DMS79 treated with DMSO at 0.1 percent for 48 hours (cell line): Measurements from ENCODE around the gene NSUN4.
"Not testable (repeated sequence)": the region's sequence is repeated elsewhere in the genome, so short reads cannot be mapped to it uniquely, and the experiment has no call there.

ENCODE experiments used
- DNase-seq: peaks from one replicate; lab custom pipeline; 2025; lab: John Stamatoyannopoulos, UW

Gene NSUN4

DNA sequence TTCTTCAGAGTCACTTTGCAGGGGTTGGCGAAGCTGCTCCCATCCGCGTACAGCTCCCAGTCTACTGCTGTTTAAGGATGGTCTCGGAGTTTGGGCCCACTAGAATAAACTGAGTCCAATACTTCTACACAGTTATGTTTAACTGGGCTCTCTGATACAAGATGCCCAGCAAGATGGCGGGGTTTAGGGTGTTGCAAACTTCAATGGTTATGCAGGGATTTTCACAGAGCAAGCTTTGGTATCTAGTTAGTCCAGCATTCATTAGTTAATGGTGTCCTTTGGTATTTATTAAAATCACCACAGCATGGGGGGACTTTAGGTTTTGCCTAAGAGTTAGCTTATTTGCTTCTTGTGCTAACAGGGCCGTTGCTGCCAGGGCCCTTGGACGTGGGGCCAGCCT is 12.4 kb upstream of the NSUN4 start:
- DNase-seq = not testable (repeated sequence)

DNA sequence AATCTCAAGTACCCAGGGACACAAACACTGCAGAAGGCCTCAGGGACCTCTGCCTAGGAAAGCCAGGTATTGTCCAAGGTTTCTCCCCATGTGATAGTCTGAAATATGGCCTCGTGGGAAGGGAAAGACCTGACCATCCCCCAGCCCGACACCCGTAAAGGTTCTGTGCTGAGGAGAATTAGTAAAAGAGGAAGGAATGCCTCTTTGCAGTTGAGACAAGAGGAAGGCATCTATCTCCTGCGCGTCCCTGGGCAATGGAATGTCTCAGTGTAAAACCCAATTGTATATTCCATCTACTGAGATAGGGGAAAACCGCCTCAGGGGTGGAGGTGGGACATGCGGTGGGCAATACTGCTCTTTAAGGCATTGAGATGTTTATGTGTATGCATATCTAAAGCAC is 10.8 kb upstream of the NSUN4 start:
- not testable (repeated sequence) for DNase-seq

DNA sequence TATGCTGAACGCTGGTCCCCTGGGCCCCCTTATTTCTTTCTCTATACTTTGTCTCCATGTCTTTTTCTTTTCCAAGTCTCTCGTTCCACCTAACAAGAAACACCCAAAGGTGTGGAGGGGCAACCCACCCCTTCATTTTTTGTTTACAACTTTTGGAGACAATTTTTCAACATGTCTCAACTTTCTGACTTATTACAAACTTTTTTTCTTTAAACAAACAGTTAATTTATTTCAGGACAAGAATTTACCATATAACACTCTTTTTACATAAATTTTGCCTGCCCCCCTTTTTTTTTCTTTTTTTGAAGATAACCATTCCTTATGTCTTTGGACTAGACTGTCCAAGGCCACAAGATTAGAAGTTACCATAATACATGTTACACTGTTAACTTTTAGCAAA is 10.2 kb upstream of the NSUN4 start:
- not testable (repeated sequence) for DNase-seq

DNA sequence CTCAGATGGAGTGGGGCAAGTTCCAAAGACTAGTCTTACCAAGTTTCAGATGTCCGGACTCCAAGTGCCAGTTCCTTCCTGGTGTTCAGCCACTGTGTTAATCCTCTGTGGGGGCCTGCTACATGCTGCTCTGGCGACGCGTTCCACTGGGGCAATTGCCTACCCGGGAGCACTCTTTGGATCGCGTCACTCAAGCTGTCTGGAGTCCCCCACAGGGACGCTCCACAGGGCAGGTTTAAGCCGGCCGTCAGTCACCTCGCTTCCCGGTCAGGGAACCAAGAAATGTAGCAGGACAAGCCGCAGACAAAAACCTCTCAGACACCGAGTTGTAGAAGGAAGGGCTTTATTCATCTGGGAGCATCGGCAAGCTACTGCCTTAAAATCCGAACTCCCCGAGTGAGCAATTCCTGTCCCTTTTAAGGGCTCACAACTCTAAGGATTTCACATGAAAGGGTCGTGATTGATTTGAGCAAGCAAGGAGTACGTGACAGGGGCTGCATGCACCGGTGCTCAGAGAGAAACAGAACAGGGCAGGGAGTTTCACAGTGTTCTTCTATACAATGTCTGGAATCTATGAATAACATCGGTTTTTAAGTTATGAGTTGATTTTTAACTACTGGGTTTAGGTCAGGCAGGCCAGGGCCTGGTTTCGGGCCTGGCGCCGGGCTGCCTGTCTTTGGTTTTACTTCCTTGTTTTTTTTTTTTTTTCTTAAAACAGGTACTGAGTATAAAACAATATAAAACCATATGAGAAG is 8.6 kb upstream of the NSUN4 start:
- not testable (repeated sequence) for DNase-seq

DNA sequence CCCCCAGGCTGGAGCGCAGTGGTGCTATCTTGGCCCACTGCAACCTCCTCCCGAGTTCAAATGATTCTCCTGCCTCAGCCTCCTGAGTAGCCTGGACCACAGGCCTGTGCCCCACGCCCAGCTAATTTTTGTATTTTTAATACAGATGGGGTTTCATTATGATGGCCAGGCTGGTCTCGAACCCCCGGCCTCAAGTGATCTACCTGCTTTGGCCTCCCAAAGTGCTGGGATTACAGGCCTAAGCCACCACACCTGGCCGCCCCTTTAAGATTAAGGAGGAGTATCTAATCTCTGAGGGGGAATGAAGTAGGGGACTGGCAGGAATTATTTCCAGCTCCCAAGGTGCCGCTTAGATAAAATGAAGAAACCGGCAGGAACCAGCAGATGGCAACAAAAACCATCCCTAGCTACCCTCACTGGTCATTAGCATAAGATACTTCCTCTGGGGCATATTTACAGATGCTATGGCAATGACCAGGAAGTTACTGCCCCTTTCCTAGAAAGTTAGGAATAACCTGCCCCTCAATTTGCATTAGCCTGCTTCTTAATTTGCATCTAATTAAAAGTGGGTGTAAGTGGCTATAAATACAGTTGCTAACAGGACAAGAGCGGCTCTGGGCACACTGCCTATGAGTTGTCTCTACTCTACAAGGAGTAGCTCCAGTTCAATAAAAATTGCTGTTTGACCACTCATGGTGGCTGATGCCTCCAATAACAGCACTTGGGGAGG is 7.1 kb upstream of the NSUN4 start:
- DNase-seq = no peak

DNA sequence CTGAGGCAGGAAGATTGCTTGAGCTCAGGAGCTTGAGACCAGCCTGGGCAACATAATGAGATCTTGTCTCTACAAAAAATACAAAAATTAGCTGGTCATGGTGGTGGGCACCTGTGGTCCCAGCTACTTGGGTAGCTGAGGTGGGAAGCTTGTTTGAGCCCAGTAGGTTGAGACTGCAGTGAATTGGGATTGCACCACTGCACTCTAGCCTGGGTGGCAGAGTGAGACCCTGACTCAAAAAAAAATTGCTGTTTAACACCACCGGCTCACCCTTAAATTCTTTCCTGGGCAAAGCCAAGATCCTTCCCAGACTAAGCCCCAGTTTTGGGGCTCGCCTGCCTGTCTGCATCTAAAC is 6.6 kb upstream of the NSUN4 start:
- no peak for DNase-seq

DNA sequence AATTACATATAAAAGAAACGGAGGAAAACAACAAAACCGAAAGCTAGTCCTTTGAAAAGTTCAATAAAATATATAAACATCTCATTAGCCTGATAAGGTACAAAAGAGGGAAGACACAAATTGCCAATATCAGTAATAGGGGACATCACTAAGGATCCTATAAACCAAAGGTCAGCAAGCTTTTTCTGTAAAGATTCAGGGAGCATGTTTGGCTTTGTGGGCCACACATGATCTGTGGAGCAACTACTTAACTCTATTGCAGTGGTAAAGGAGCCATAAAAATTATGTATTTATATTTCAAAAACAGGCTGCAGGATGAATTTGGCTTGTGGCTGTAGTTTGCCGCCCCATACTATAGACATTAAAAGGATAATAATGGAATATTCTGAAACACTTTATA is 5.5 kb upstream of the NSUN4 start:
- DNase-seq = no peak

DNA sequence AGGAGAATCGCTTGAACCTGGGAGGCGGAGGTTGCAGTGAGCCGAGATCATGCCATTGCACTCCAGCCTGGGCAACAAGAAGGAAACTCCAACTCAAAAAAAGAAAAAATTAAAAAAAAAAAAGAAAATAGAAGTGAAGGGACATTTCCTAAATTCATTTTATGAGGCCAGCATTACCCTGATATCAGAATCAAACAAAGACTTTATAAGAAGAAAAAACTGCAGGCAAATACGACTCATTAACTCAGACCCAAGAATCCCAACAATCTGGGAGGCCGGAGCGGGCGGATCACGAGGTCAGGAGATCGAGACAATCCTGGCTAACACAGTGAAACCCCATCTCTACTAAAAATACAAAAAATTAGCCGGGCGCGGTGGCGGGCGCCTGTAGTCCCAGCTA is 3.2 kb upstream of the NSUN4 start:
- not testable (repeated sequence) for DNase-seq

DNA sequence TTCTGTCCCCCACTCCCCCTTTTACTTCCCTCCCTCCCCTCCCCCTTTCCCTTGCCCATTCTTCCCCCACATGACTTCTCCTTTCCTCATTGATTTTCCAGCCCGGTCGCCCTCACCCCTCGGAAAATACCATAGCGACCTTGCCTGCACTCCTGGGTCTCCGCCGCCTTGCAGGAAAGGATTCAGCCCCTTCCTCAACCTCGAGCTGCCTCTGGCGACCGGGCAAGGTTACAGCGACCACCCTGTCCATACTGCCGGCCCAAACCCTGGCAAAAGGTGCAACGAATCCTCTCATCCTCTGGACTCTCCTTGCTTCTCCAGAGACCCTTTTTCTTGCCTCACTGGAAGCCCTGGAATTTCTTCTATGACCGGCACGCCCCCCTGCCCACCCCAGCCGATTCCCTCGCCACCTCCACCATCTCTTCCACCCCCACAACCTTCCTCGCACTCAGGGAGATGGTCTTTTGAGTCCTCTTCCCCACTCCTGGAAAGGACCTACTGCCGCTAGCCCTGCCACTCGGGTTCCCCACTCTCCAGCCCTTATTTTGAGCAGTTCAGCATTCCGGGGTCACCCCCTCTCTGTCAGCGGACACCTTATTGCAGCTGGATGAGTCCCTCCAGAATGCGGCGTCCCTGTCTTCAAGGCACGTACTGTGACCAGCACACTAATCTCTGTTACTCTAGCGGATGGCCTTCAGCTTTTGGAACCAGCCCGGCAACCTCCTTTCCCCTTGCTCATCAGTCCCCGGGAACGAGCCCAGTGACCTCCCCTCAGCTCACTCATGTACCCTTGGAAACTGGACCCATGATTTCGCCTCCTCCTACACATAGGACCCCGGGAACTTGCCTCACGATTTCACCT is 846 bp downstream of the NSUN4 start:
- no peak for DNase-seq

DNA sequence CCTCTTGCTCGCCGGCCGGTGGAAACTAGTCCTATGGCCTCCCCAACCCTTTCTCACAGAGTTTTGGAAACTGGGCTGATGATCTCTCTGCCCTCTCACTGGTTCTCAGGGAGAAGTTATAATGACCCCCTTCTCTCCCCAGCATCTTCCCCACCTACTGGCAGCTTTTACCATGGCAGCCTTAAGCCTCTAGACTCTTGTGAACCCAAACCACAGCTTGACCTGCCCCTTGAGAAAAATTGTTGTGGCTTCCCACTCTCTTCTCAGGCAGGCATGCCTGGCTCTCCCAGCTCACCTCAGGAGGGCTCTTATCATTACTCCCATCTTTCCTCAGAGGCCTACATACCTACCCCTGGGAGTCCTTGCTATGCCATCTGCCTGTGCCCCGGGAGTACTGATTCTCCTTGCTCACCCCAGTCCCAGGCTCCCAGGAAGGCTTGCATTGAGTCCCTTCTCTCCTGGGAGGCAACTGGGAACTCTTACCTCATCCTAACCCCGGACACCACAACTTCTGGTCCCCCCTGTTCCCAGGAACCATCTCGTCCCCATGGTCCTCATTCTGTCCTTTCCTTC is 1.6 kb downstream of the NSUN4 start:
- DNase-seq = peak; percentile 11

DNA sequence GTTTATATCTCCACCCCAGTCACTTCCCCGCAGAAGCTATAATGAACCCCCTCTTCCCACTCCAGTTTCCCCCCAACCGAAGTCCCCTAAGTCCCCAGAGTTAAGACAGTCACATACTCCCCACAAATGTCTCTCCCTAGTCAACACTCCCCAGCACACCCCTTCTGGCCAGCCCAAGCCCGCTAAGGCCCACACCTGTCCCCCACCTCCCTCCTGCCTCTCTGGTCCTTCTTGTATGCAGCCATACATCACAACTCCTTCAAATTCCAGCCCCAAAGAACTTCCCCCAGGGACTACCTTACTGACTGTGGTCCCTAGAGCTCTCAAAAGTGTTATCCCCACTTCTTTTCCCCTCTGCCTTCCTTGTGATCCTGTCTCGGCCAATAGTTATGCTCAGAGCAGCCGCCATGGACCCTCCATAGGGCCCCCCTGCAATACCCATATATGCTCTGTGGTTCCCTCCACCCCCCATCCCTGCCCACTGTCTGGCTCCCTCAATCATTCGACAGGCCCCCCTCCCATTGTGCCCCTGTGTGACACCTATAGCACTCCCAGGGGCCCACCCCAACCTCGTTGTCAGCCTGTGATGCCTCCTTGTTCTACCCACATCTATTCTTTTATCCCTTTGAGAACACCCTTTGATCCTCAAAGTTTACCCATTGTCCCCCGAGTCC is 2.2 kb downstream of the NSUN4 start:
- DNase-seq = no peak

DNA sequence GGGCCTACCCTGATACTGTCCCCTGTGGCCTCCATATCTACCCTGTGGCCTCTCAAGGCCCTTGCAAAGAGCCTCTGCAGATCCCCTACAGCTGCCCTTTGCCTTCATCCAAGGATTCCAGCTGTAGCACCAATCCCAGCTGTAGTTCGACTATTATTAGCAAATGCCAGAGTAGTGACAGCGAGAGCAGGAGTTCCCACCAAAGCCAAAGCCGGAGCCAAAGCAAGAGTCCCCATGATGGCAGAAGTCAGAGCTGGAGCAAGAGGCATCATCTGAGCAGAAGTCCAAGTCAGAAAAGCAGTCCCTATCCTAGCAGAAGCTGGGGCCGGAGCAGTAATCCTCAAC is 2.7 kb downstream of the NSUN4 start:
- DNase-seq = no peak

DNA sequence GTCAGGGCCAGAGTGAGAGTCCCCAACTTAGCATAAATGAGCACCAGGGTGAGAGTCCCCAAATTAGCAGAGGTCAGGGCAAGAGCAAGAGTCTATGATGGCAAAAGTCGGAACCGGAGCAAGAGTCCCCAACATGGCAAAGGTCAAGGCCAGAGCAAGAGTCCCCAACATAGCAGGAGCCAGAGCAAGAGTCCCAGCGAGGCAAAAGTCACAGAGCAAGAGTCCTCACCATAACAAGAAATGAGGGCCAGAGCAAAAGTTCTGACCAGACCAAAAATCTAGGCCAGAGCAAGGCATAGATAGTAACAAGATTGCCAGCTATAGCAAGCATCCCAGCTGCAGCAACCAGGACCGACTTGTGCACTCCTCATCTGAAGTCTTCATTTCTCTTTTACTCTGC is 3.1 kb downstream of the NSUN4 start:
- no peak for DNase-seq

DNA sequence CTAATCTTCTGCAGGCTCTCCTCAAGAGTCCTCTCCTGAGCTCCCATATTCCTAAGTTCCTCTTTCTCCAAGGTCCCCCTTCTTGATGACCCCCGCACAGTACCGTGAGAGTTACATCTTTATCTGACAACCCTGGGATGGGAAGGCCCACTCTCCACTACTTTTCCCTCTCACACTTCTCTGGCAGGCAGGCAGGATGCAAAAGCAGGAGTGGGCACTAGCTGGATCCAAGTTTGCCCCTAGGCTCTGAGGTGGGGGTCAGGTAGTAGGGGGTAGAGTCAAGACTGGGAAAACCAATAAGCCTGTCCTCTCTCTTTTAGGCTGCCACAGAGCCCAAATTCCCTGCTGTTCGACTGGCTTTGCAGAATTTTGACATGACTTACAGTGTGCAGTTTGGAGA is 3.9 kb downstream of the NSUN4 start:
- DNase-seq = no peak

DNA sequence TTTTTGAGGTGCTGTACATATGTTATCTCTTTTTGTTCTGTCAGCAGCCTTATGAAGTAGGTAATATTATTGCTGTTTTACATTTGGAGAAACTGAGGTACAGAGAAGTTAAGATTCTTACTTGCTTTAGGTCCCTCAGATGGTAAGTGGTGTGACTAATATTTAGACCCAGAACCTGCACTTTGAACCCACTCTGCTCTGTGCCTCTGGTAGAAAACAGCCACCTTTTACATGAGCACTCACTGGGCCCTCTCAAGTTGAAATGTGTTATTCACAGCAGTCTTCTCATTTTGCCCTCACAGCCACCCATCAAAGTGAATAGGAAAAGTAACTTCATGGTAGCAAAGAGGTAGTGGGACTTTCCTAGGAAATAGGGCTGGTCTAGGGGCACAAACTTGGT is 4.7 kb downstream of the NSUN4 start:
- no peak for DNase-seq

DNA sequence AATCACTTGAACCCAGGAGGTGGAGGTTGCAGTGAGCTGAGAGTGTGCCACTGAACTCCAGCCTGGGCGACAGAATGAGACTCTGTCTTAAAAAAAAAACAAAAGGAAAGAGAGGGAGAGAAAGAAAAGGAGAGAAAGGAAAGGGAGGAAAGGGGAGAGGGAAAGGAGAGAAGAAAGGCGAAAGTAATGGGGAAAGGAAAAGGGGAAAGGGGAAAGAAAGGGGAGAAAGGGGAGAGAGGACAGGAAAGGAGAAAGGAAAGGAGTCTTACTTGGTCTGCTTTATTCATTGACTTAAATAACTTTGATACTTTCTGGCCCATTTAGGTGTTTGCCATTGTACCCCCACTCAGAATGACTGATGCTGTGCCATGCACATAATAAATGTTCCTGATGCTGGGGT is 11.8 kb downstream of the NSUN4 start:
- DNase-seq = no peak

DNA sequence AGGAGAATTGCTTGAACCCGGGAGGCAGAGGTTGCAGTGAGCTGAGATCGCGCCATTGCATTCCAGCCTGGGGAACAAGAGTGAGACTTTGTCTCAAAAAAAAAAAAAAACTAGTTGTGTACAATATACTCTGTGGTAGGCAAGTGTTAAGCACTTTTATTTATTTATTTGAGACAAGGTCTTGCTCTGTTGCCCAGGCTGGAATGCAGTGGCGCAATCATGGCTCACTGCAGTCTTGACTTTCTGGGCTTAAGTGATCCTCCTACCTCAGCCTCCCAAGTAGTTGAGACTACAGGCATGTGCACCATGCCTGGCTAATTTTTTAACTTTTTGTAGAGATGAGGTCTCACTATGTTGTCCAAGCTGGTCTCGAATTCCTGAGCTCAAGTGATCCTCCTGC is 15.3 kb downstream of the NSUN4 start:
- DNase-seq = not testable (repeated sequence)

DNA sequence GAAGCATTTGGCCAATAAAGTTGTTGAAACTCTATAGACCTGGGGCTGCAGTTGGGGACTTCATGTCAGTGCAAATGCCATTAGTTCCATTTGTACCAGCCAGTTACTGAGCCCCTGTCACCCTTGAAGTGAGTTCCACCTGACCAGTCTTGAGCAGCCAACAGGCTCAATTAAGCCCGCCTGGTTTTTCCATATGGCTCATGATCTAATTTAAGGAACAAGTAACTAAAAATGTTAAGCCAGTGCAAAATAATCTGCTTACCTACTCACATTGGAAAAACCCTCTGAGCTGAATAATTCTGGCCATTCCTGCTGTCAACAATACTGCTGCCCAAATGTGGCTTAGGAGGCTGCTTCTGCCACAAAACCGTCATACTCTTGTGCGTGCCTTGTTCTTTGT is 21.6 kb downstream of the NSUN4 start:
- no peak for DNase-seq

DNA sequence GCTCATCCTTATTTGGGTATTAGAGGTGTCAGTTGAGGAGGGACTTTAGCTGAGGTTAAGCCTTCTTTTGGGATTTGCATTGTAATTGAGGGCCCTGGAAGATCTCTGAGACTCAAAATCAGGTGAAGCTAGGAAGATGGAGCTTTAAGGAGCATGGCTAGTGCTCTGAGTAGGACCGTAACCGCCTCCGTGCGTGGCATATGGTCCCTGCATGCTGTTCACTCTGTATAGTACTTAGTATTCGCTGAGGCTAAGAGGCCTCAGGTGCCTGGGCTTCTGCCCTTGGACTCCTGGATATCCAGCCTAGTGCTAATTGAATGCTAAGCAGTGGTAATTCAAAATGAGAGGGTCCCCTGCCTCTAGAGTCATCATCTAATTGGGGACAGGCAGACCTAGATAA is 22.5 kb downstream of the NSUN4 start:
- no peak for DNase-seq

DNA sequence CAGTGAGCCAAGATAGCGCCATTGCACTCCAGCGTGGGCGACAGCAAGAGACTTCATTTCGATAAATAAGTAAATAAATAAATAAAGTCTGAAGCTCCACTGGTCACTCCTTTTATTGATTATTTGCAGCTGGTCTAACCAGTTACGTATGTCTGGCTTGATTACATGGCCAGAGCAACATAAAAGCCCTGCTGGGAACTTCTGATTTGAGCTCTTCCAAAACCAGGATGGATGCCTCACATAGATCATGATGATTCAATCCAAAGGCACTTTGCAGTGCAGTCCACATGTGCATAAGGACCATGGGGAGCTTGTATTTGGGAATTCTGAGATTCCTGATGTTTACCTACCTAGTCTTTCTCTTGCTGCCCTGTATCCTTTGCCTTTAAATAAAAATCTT is 24.0 kb downstream of the NSUN4 start:
- DNase-seq = no peak

DNA sequence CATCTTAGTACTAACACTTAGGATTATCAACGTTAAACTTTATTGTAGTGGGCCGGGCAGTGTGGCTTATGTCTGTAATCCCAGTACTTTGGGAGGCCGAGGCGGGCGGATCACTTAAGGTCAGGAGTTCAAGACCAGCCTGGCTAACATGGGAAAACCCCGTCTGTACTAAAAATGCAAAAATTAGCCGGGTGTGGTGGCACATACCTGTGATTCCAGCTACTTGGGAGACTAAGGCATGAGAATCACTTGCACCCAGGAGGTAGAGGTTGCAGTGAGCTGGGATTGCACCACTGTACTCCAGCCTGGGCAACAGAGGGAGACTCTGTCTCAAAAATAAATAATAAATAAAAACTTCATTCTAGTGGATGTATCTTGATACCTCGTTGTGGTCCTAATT is 25.2 kb downstream of the NSUN4 start:
- DNase-seq = not testable (repeated sequence)

DNA sequence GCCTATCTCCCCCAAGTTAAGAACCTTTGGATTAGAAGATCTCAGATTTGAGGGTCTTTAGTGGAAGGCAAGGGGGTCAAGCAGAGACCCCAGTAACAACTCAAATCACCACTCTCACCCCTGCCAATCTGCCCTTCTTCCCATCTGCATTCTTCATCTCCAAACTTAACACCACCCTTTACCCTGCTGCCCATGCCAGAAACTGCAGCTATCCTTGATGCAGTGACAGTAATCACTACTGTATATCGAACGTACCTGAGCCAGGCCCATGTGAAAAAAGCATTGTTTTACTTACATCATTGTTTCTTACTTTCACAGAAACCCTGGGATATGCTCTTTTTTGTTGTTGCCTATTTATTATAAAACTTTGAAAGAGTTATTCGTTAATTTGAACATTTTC is 26.5 kb downstream of the NSUN4 start:
- no peak for DNase-seq
